ENCODE data around the gene GALP.

The GALP gene

DNA sequence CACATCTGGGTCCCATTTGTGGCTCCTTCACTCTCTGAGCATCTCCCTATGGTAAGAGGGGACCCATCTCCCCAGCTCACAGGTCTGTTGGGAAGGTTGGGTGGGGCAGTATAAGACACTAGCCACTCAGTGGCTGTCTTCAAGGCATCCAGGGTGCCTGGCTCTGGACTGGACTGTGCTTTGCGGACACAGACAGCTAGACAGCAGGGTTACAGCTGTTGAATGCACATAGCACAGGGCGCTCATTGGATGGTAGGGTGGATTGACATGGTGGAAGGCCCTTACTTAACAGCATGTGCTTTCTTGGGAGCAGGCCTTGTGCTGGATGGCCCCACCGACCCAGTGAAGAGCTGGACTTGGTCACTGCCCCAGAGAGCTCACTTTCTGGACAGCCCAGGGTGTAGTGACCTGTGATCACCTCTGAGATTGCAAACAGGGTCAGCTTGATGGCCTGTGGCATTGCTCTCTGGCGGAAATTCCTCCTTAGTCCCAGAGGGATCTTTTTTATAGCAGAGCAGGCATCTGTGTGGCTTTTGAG, 32.8 kb upstream of the GALP start (continued):
- TF ChIP-seq PPARA (CRISPR knock-in tag; IDR thresholded peaks at IDR 0.05; ENCODE audit: borderline replicate concordance) (no peak), GLIS3 (CRISPR knock-in tag; IDR thresholded peaks at IDR 0.05) (no peak), ISL1 (CRISPR knock-in tag; IDR thresholded peaks at IDR 0.05) (no peak), ESRRG (CRISPR knock-in tag; IDR thresholded peaks at IDR 0.05) (no peak), ZNF8 (CRISPR knock-in tag; IDR thresholded peaks at IDR 0.05) (no peak)
- TF ChIP-seq, protein P1, sequence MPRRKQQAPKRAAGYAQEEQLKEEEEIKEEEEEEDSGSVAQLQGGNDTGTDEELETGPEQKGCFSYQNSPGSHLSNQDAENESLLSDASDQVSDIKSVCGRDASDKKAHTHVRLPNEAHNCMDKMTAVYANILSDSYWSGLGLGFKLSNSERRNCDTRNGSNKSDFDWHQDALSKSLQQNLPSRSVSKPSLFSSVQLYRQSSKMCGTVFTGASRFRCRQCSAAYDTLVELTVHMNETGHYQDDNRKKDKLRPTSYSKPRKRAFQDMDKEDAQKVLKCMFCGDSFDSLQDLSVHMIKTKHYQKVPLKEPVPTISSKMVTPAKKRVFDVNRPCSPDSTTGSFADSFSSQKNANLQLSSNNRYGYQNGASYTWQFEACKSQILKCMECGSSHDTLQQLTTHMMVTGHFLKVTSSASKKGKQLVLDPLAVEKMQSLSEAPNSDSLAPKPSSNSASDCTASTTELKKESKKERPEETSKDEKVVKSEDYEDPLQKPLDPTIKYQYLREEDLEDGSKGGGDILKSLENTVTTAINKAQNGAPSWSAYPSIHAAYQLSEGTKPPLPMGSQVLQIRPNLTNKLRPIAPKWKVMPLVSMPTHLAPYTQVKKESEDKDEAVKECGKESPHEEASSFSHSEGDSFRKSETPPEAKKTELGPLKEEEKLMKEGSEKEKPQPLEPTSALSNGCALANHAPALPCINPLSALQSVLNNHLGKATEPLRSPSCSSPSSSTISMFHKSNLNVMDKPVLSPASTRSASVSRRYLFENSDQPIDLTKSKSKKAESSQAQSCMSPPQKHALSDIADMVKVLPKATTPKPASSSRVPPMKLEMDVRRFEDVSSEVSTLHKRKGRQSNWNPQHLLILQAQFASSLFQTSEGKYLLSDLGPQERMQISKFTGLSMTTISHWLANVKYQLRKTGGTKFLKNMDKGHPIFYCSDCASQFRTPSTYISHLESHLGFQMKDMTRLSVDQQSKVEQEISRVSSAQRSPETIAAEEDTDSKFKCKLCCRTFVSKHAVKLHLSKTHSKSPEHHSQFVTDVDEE (CRISPR knock-in tag; IDR thresholded peaks at IDR 0.05) = no peak

DNA sequence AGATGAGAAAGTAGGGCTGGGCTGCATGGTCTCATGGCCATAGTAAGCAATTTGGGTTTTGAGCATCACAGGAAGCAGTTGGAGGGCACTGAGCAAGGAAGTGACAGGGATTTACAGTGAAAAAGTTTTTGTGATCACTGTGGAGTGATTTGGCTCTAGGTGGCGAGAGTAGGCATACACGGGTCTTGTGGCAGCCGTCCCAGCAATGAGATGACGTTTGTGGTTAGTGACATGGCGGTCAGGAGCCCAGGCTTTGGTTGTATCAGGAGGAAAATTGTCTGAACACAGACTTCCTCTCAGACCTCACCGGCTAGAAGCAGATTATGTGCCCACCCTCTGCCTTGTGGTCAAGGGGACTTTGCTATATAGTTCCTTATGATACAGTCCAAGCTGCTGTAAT, 31.4 kb upstream of the GALP start:
- TF ChIP-seq TCF4 (CRISPR knock-in tag; IDR thresholded peaks at IDR 0.05; ENCODE audit: borderline replicate concordance) (no peak), CSDC2 (CRISPR knock-in tag; IDR thresholded peaks at IDR 0.05) (no peak), ZC3H10 (CRISPR knock-in tag; IDR thresholded peaks at IDR 0.05) (no peak), ISL1 (CRISPR knock-in tag; IDR thresholded peaks at IDR 0.05) (no peak), SNAI2 (CRISPR knock-in tag; IDR thresholded peaks at IDR 0.05) (no peak), TOX (CRISPR knock-in tag; IDR thresholded peaks at IDR 0.05; ENCODE audit: borderline replicate concordance) (no peak), PPARA (CRISPR knock-in tag; IDR thresholded peaks at IDR 0.05; ENCODE audit: borderline replicate concordance) (no peak)
- TF ChIP-seq, protein P2, sequence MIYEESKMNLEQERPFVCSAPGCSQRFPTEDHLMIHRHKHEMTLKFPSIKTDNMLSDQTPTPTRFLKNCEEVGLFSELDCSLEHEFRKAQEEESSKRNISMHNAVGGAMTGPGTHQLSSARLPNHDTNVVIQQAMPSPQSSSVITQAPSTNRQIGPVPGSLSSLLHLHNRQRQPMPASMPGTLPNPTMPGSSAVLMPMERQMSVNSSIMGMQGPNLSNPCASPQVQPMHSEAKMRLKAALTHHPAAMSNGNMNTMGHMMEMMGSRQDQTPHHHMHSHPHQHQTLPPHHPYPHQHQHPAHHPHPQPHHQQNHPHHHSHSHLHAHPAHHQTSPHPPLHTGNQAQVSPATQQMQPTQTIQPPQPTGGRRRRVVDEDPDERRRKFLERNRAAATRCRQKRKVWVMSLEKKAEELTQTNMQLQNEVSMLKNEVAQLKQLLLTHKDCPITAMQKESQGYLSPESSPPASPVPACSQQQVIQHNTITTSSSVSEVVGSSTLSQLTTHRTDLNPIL (CRISPR knock-in tag; IDR thresholded peaks at IDR 0.05; ENCODE audit: low read depth) = no peak
- TF ChIP-seq, protein P3, sequence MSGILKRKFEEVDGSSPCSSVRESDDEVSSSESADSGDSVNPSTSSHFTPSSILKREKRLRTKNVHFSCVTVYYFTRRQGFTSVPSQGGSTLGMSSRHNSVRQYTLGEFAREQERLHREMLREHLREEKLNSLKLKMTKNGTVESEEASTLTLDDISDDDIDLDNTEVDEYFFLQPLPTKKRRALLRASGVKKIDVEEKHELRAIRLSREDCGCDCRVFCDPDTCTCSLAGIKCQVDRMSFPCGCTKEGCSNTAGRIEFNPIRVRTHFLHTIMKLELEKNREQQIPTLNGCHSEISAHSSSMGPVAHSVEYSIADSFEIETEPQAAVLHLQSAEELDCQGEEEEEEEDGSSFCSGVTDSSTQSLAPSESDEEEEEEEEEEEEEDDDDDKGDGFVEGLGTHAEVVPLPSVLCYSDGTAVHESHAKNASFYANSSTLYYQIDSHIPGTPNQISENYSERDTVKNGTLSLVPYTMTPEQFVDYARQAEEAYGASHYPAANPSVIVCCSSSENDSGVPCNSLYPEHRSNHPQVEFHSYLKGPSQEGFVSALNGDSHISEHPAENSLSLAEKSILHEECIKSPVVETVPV (CRISPR knock-in tag; IDR thresholded peaks at IDR 0.05) = no peak
- TF ChIP-seq, protein P4, sequence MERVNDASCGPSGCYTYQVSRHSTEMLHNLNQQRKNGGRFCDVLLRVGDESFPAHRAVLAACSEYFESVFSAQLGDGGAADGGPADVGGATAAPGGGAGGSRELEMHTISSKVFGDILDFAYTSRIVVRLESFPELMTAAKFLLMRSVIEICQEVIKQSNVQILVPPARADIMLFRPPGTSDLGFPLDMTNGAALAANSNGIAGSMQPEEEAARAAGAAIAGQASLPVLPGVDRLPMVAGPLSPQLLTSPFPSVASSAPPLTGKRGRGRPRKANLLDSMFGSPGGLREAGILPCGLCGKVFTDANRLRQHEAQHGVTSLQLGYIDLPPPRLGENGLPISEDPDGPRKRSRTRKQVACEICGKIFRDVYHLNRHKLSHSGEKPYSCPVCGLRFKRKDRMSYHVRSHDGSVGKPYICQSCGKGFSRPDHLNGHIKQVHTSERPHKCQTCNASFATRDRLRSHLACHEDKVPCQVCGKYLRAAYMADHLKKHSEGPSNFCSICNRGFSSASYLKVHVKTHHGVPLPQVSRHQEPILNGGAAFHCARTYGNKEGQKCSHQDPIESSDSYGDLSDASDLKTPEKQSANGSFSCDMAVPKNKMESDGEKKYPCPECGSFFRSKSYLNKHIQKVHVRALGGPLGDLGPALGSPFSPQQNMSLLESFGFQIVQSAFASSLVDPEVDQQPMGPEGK (CRISPR knock-in tag; IDR thresholded peaks at IDR 0.05; ENCODE audit: borderline replicate concordance) = no peak
- ATAC-seq = no peak

DNA sequence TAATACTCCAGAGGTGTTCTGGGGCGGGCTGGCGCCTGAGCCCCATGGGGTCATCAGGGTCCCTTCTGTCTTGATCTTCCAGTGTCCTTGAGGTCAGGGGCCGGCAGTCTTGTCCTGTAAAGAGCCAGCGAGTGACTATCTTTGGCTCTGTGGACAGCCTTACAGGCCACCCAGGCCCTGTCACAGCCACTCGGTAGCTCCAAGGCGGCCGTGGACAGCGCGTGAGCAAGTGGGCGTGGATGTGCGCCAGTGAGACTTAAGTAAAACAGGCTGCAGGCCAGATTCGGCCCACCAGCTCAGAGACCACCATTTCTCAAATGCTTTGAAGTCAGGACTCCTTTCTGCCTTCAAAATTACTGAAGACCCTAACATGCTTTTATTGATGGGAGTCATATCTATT, 31.0 kb upstream of the GALP start:
- no peak for ATAC-seq
- TF ChIP-seq TOX (CRISPR knock-in tag; IDR thresholded peaks at IDR 0.05; ENCODE audit: borderline replicate concordance) (no peak), CSDC2 (CRISPR knock-in tag; IDR thresholded peaks at IDR 0.05) (no peak), ZFP30 (CRISPR knock-in tag; IDR thresholded peaks at IDR 0.05) (no peak), ZNF8 (CRISPR knock-in tag; IDR thresholded peaks at IDR 0.05) (no peak), RARB (CRISPR knock-in tag; IDR thresholded peaks at IDR 0.05) (no peak), ZC3H10 (CRISPR knock-in tag; IDR thresholded peaks at IDR 0.05) (no peak), ZNF70 (CRISPR knock-in tag; IDR thresholded peaks at IDR 0.05) (no peak), PPARA (CRISPR knock-in tag; IDR thresholded peaks at IDR 0.05; ENCODE audit: borderline replicate concordance) (no peak), TCF4 (CRISPR knock-in tag; IDR thresholded peaks at IDR 0.05; ENCODE audit: borderline replicate concordance) (no peak), GLIS3 (CRISPR knock-in tag; IDR thresholded peaks at IDR 0.05) (no peak), ESRRG (CRISPR knock-in tag; IDR thresholded peaks at IDR 0.05) (no peak), BACH2 (CRISPR knock-in tag; IDR thresholded peaks at IDR 0.05; ENCODE audit: borderline replicate concordance) (no peak), OSR1 (CRISPR knock-in tag; IDR thresholded peaks at IDR 0.05) (no peak), ISL1 (CRISPR knock-in tag; IDR thresholded peaks at IDR 0.05) (no peak)
- TF ChIP-seq, protein P2 (CRISPR knock-in tag; IDR thresholded peaks at IDR 0.05; ENCODE audit: low read depth) = no peak
- TF ChIP-seq, protein P3 (CRISPR knock-in tag; IDR thresholded peaks at IDR 0.05) = no peak
- TF ChIP-seq, protein P4 (CRISPR knock-in tag; IDR thresholded peaks at IDR 0.05; ENCODE audit: borderline replicate concordance) = no peak
- TF ChIP-seq, protein P1 (CRISPR knock-in tag; IDR thresholded peaks at IDR 0.05) = no peak
